ENCODE measurements around the gene MDH1B.

DNA sequence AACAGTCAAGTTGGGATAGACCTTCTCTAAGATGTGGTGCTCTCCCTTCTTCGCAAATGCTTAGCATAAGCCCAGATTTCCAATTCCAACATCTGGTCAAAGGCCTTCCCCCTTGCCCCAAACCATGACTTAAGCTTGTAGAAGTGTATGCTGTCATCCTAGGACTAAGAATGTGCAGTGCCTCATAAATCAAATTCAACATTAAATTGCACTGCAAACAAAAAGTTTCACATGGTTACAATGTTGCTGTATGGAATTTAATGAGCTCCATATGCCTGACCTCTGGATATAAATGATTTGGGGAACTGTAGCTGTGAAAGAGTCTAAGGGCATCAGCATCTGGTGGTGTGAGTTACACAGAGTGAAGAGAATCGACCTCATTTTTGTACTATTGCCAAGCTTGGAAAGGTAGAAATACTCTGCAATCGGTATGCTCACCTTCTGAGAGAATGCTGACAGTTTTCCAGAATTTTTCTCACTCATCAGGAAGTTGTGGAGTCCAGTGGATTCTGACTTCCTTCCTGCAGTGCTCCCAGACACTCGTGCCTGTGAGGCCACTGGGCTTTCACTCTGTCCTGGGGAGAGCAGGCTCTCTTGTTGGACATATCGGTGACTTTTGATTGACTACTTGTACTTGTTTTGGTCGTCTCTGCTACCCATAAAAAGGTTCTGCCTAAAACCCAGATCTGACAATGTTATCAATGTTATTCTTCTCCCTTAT is 40.9 kb upstream of the MDH1B start:
- TF ChIP-seq, protein P1, sequence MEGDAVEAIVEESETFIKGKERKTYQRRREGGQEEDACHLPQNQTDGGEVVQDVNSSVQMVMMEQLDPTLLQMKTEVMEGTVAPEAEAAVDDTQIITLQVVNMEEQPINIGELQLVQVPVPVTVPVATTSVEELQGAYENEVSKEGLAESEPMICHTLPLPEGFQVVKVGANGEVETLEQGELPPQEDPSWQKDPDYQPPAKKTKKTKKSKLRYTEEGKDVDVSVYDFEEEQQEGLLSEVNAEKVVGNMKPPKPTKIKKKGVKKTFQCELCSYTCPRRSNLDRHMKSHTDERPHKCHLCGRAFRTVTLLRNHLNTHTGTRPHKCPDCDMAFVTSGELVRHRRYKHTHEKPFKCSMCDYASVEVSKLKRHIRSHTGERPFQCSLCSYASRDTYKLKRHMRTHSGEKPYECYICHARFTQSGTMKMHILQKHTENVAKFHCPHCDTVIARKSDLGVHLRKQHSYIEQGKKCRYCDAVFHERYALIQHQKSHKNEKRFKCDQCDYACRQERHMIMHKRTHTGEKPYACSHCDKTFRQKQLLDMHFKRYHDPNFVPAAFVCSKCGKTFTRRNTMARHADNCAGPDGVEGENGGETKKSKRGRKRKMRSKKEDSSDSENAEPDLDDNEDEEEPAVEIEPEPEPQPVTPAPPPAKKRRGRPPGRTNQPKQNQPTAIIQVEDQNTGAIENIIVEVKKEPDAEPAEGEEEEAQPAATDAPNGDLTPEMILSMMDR (IDR thresholded peaks at IDR 0.05; ENCODE audit: insufficient read depth, low read length): no peak
- TF ChIP-seq POLR2AphosphoS5 (IDR thresholded peaks at IDR 0.05; ENCODE audit: low read depth): no peak
- TF ChIP-seq, protein P2, sequence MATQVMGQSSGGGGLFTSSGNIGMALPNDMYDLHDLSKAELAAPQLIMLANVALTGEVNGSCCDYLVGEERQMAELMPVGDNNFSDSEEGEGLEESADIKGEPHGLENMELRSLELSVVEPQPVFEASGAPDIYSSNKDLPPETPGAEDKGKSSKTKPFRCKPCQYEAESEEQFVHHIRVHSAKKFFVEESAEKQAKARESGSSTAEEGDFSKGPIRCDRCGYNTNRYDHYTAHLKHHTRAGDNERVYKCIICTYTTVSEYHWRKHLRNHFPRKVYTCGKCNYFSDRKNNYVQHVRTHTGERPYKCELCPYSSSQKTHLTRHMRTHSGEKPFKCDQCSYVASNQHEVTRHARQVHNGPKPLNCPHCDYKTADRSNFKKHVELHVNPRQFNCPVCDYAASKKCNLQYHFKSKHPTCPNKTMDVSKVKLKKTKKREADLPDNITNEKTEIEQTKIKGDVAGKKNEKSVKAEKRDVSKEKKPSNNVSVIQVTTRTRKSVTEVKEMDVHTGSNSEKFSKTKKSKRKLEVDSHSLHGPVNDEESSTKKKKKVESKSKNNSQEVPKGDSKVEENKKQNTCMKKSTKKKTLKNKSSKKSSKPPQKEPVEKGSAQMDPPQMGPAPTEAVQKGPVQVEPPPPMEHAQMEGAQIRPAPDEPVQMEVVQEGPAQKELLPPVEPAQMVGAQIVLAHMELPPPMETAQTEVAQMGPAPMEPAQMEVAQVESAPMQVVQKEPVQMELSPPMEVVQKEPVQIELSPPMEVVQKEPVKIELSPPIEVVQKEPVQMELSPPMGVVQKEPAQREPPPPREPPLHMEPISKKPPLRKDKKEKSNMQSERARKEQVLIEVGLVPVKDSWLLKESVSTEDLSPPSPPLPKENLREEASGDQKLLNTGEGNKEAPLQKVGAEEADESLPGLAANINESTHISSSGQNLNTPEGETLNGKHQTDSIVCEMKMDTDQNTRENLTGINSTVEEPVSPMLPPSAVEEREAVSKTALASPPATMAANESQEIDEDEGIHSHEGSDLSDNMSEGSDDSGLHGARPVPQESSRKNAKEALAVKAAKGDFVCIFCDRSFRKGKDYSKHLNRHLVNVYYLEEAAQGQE (IDR thresholded peaks at IDR 0.05; ENCODE audit: insufficient replicate concordance, low read depth): no peak
- TF ChIP-seq GABPA (IDR thresholded peaks at IDR 0.05; ENCODE audit: low read depth): no peak
- TF ChIP-seq SPI1 (IDR thresholded peaks at IDR 0.05; ENCODE audit: borderline replicate concordance, low read depth): no peak
